PFSK-1 (cell line): ENCODE results near the gene COMT.

Experiments used
- FOXP2 ChIP-seq: optimal IDR thresholded peaks from 2 replicates; pipeline ENCODE3; 2011; ENCODE audit warnings: borderline replicate concordance, control low read depth, inconsistent platforms; ENCODE audit not compliant: insufficient read depth; ENCODE audit errors: extremely low read length, extremely low read depth
- POLR2AphosphoS5 ChIP-seq: IDR thresholded peaks from 2 replicates; pipeline ENCODE4 v1.6.1; 2012; ENCODE audit warnings: low read depth, mild to moderate bottlenecking, control low read depth, low read length, moderate library complexity
- REST ChIP-seq, 2 experiments: IDR thresholded peaks; 2 replicates each; pipeline versions ENCODE4 v1.6.1 to v1.8.0; 2011 to 2012; ENCODE audit warnings: low read depth in 2 of 2, low read length in 2 of 2, control low read depth in 1 of 2, inconsistent platforms in 1 of 2, mild to moderate bottlenecking in 1 of 2, moderate library complexity in 1 of 2; ENCODE audit not compliant: insufficient read depth in 1 of 2
- SIN3A ChIP-seq: IDR thresholded peaks from 2 replicates; pipeline ENCODE4 v1.6.1; 2012; ENCODE audit warnings: mild to moderate bottlenecking, low read length, moderate library complexity, borderline replicate concordance; ENCODE audit not compliant: insufficient read depth
- TAF1 ChIP-seq: IDR thresholded peaks from 2 replicates; pipeline ENCODE4 v1.6.1; 2012; ENCODE audit warnings: low read length, control low read depth, borderline replicate concordance; ENCODE audit not compliant: insufficient read depth

- TF ChIP-seq REST (IDR thresholded peaks at IDR 0.05; ENCODE audit: insufficient read depth in 1 of 2, low read depth in 2 of 2, low read length in 2 of 2) (no peak), POLR2AphosphoS5 (no peak; the same call in 1 of the 2 replicates), TAF1 (no peak), SIN3A (no peak), FOXP2 (no peak)
These were observed 32.8 kb downstream of the COMT start for GRCh38 chr22:19974268-19974861.
